HEK293T (cell line): ENCODE data around the gene GRM7.

Experiments
- CTCF ChIA-PET: fragments of 350-600 bp; formaldehyde crosslinking; extraction: SDS; loops from one replicate; lab custom pipeline; 2021; ENCODE audit warnings: antibody characterized with exemption, inconsistent platforms; lab: Yijun Ruan, JAX
- POLR2A ChIA-PET: fragments of 350-600 bp; formaldehyde crosslinking; extraction: SDS; loops from one replicate; lab custom pipeline; 2020; ENCODE audit warnings: antibody characterized with exemption, inconsistent platforms; lab: Yijun Ruan, JAX
- DNase-seq: peaks from one replicate; pipeline ENCODE4 v3.0.0; 2012; ENCODE audit warnings: mixed read lengths; ENCODE audit errors: extremely low spot score
- ARNT ChIP-seq: fragments of 450-650 bp; IDR thresholded peaks from 2 replicates; pipeline ENCODE4 v1.6.1; 2017; ENCODE audit warnings: mild to moderate bottlenecking
- BHLHE40 ChIP-seq: fragments of 450-650 bp; IDR thresholded peaks from 2 replicates; pipeline ENCODE4 v1.6.1; 2016; ENCODE audit warnings: mild to moderate bottlenecking, moderate library complexity, borderline replicate concordance
- CTBP1 ChIP-seq: fragments of 450-650 bp; IDR thresholded peaks from 2 replicates; pipeline ENCODE4 v1.6.1; 2016; ENCODE audit warnings: borderline replicate concordance
- ELF4 ChIP-seq: fragments of 450-650 bp; IDR thresholded peaks from 2 replicates; pipeline ENCODE4 v1.6.1; 2017; ENCODE audit warnings: antibody characterized with exemption
- FOXA1 ChIP-seq: fragments of 450-650 bp; IDR thresholded peaks from 2 replicates; pipeline ENCODE4 v1.6.1; 2016; ENCODE audit warnings: mild to moderate bottlenecking
- FOXK2 ChIP-seq: fragments of 450-650 bp; IDR thresholded peaks from 2 replicates; pipeline ENCODE4 v1.6.1; 2016; ENCODE audit warnings: mild to moderate bottlenecking
- FOXM1 ChIP-seq: fragments of 450-650 bp; IDR thresholded peaks from 2 replicates; pipeline ENCODE4 v1.6.1; 2017; ENCODE audit warnings: mild to moderate bottlenecking, borderline replicate concordance
- HDGF ChIP-seq: fragments of 450-650 bp; IDR thresholded peaks from 2 replicates; pipeline ENCODE4 v1.6.1; 2017; ENCODE audit warnings: antibody characterized with exemption, borderline replicate concordance
- L3MBTL2 ChIP-seq: fragments of 450-650 bp; conservative IDR thresholded peaks from 2 replicates; pipeline ENCODE4 v1.6.1; 2016; ENCODE audit warnings: mild to moderate bottlenecking
- LEF1 ChIP-seq: fragments of 450-650 bp; IDR thresholded peaks from 2 replicates; pipeline ENCODE4 v1.6.1; 2017; ENCODE audit warnings: mild to moderate bottlenecking, borderline replicate concordance
- NFRKB ChIP-seq: fragments of 450-650 bp; IDR thresholded peaks from 2 replicates; pipeline ENCODE4 v1.6.1; 2016; ENCODE audit warnings: mild to moderate bottlenecking, moderate library complexity
- SP1 ChIP-seq: fragments of 450-650 bp; IDR thresholded peaks from 2 replicates; pipeline ENCODE4 v1.6.1; 2017
- SUZ12 ChIP-seq: fragments of 450-650 bp; IDR thresholded peaks from 2 replicates; pipeline ENCODE4 v1.6.1; 2016; ENCODE audit warnings: mild to moderate bottlenecking
- TARDBP ChIP-seq: fragments of 450-650 bp; IDR thresholded peaks from 2 replicates; pipeline ENCODE4 v1.6.1; 2016
- ZNF384 ChIP-seq: fragments of 450-650 bp; IDR thresholded peaks from 2 replicates; pipeline ENCODE4 v1.6.1; 2016
- TF ChIP-seq, protein P1 (sequence below): fragments of 450-650 bp; IDR thresholded peaks from 2 replicates; pipeline ENCODE4 v1.6.1; 2016

GRM7 gene

GRCh38 chr3:7682822-7683229 lies 821.9 kb downstream of the GRM7 start:
- CTCF ChIA-PET: no interaction called here
- no peak for DNase-seq
- POLR2A ChIA-PET: no interaction called here
- no peak for TF ChIP-seq ZNF384
- no peak for TF ChIP-seq ARNT
- TF ChIP-seq L3MBTL2: no peak
- no peak for TF ChIP-seq NFRKB
- TF ChIP-seq FOXK2: no peak

DNA sequence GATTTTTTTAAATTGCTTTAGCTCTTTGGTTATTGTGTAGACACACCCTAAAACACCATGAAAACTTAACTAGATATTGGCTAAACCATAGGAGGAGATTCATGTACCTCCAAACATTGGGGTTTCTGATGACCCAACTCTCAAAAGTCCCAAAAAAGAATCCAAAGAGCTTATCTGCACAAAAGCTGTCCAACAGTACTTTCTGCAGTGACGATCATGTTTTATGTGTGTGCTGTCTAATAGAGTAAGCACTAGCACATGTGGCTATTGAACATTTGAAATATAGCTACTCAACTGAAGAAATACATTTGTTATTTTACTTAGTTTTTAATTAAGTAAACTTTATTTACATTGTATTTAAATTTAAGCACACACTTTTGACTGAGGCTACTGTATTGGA lies 822.5 kb downstream of the GRM7 start:
- DNase-seq: no peak
- POLR2A ChIA-PET: no interaction called here
- TF ChIP-seq SUZ12: no peak
- TF ChIP-seq ZNF384: no peak
- no peak for TF ChIP-seq SP1
- TF ChIP-seq, protein P1, sequence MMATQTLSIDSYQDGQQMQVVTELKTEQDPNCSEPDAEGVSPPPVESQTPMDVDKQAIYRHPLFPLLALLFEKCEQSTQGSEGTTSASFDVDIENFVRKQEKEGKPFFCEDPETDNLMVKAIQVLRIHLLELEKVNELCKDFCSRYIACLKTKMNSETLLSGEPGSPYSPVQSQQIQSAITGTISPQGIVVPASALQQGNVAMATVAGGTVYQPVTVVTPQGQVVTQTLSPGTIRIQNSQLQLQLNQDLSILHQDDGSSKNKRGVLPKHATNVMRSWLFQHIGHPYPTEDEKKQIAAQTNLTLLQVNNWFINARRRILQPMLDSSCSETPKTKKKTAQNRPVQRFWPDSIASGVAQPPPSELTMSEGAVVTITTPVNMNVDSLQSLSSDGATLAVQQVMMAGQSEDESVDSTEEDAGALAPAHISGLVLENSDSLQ: no peak
- TF ChIP-seq CTBP1: no peak
- no peak for TF ChIP-seq BHLHE40
- no peak for TF ChIP-seq HDGF
- no peak for TF ChIP-seq FOXA1
- no peak for TF ChIP-seq ARNT
- TF ChIP-seq FOXK2: no peak
- no peak for TF ChIP-seq LEF1
- no peak for TF ChIP-seq TARDBP
- no peak for TF ChIP-seq L3MBTL2
- no peak for TF ChIP-seq NFRKB
- TF ChIP-seq FOXM1: no peak
- TF ChIP-seq ELF4: no peak
- CTCF ChIA-PET: no interaction called here

DNA sequence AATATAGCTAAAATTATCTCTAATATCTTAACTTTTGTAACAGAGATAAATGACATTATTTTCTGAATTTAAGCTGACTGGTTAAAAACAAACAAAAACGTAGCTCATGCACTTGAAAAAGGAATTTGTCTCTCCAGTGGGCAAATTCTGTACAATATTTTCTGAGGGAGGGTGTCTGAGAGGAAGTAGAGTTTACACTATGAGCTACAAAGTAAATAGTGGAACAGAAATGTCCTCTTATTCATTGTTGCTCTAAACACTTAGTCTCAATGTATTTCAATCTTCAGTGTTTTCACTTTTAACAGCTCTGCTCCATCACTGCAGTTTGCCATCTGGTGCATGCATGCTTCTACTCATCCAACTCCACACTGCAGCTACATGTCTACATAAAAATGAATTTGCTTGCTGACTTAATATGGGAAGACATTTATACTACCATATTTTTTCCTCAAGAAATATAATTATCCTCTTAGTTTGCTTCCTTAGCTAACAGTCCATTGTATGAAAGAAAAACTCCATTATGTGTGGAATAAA lies 823.3 kb downstream of the GRM7 start:
- no peak for DNase-seq
- CTCF ChIA-PET: no interaction called here
- TF ChIP-seq LEF1 (no peak), SUZ12 (no peak)
- POLR2A ChIA-PET: no interaction called here

DNA sequence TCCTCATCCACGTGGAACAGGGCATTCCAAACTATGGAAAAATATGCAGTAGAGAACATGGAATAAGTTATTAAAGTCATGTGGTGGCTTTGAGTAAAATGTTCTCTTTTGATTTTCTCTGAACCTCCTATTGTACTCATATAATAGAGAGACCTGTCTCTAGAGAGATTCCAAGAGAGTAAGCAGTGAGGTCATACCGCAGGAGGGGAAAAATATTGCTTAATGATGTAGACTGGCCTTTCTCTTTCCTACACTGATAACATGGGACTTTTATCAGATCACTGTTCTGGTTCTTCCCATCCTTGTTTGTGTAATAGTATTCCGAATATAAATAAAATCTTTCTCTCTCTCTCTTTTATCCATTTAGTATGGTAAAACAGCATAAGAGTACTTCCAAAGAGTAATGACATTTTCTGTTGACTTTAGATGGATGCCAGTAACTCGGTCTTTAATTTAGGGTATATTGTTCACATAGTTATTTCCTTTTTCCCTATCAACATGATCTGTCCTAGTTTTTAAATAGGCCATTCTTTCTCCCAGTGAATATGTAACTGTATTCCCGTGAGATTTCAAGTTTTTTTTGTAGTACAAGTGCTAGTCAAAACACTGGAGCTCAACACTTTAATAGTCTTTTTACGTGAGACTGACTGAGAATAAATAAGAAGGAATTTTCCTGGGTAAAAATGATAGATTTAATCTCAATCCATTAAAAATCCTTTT lies 826.7 kb downstream of the GRM7 start:
- DNase-seq: no peak
- ChIA-PET CTCF (no interaction called here), POLR2A (no interaction called here)
- no peak for TF ChIP-seq TARDBP
- TF ChIP-seq, protein P1: no peak
- no peak for TF ChIP-seq SP1
- TF ChIP-seq NFRKB: no peak
- TF ChIP-seq BHLHE40: no peak
- no peak for TF ChIP-seq SUZ12
- TF ChIP-seq LEF1: no peak
- TF ChIP-seq ELF4: no peak
- no peak for TF ChIP-seq FOXM1
- TF ChIP-seq ZNF384: no peak
- no peak for TF ChIP-seq CTBP1
- no peak for TF ChIP-seq L3MBTL2
- TF ChIP-seq HDGF: no peak
- TF ChIP-seq ARNT: no peak
- no peak for TF ChIP-seq FOXK2
- no peak for TF ChIP-seq FOXA1

GRCh38 chr3:7692866-7693265 lies 832.0 kb downstream of the GRM7 start:
- TF ChIP-seq HDGF (no peak), NFRKB (no peak), BHLHE40 (no peak), FOXK2 (no peak), ZNF384 (no peak), CTBP1 (no peak), SP1 (no peak), TARDBP (no peak), FOXM1 (no peak), ARNT (no peak), L3MBTL2 (no peak)
- DNase-seq: no peak
- CTCF ChIA-PET: no interaction called here
- POLR2A ChIA-PET: no interaction called here

- POLR2A ChIA-PET: no interaction called here
- DNase-seq: no peak
- TF ChIP-seq FOXA1 (no peak), FOXK2 (no peak), LEF1 (no peak), TARDBP (no peak), NFRKB (no peak), SP1 (no peak), ARNT (no peak), ELF4 (no peak), FOXM1 (no peak), L3MBTL2 (no peak), CTBP1 (no peak), SUZ12 (no peak), HDGF (no peak)
- TF ChIP-seq, protein P1: no peak
- CTCF ChIA-PET: no interaction called here
Measured at GRCh38 chr3:7693976-7694375, 833.1 kb downstream of the GRM7 start.
